NOMO-1 (cell line): ENCODE measurements around the gene CNOT3.
A peak's percentile ranks its signal among the peaks of the same experiment; 100 is the strongest.
"Not testable (repeated sequence)": the region's sequence is repeated elsewhere in the genome, so short reads cannot be mapped to it uniquely, and the experiment has no call there.

Experiments used
- DNase-seq, 2 experiments: peaks; one replicate each; lab custom pipeline; 2025; ENCODE audit not compliant: unreplicated experiment in 2 of 2; lab: John Stamatoyannopoulos, UW

Gene CNOT3

DNA sequence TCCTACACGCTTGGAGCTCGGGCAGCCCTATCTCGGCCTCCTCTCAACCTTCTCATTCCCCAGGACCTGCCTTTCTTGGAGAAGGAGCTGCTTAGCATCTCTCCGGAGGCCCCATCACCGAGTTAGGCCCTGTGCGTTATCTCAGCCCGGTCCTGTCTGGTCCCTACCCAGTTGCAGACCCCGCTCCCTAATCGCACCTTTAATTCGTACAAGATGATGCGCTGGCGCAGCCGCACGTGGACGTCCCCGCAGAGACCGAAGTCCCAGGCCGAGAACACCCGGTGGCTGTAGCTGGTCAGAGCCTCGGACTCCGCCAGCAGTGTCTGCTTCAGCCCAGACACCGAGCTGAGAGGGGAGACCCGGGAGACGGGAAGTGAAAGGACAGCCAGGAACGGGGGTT is 27.7 kb downstream of the CNOT3 start:
- no peak for DNase-seq

DNA sequence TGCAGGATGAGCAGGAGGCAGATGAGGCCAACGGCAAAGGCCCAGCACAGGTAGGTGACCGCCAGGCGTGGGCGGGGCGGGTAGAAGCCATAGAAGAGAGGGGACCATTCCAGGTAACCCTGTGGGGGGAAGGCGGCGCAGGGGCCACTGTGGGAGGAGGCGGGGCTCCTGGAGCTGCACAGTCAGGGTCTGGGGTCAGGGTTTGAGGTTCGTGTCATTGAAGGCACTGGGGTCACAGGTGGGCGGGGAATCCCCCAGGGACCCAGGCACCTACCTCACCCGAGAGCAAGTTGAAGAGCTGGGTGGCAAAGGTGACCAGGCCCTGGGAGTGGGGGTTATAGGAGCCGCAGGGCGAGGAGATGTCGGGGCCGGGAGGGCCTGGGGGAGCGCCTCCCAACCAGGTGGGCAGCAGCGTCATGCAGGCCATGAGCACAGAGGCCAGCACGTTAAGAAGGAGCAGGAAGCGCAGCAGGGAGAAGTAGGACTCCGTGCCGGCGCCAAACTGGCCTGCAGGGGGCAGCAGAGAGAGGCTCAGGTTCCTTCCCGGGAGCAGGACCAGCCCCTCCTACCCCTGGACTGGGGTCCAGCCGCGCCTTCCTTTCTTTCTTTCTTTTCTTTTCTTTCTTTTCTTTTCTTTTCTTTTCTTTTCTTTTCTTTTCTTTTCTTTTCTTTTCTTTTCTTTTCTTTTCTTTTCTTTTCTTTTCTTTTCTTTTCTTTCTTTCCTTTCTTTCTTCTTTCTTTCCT is 30.8 kb downstream of the CNOT3 start:
- DNase-seq, result peak; percentile 77 to 84

DNA sequence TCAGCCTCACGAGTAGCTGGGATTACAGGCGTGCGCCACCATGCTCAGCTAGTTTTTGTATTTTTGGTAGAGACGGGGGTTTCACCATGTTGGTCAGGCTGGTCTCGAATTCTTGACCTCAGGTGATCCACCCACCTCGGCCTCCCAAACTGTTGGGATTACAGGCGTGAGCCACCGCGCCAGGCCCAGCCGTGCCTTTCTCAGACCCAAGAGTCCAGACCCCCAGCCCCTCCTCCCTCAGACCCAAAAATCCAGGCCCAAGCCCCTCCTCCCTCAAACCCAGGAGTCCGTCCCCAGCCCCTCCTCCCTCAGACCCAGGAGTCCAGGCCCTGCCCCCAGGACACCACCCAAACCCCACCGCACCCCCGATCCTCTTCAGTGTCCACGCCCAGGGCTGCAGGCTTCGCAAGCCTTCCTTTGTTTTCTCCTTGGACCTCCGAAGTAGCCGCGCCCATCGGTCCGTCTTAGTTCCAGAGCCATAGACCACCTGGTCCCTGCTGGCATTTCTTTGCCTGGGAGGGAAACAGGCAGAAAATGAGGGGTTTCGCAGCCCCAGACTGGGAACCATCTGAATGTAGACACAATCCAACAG is 31.7 kb downstream of the CNOT3 start:
- DNase-seq, result no peak

- DNase-seq, result not testable (repeated sequence)
These were observed 34.3 kb downstream of the CNOT3 start for GRCh38 chr19:54171736-54172431.

DNA sequence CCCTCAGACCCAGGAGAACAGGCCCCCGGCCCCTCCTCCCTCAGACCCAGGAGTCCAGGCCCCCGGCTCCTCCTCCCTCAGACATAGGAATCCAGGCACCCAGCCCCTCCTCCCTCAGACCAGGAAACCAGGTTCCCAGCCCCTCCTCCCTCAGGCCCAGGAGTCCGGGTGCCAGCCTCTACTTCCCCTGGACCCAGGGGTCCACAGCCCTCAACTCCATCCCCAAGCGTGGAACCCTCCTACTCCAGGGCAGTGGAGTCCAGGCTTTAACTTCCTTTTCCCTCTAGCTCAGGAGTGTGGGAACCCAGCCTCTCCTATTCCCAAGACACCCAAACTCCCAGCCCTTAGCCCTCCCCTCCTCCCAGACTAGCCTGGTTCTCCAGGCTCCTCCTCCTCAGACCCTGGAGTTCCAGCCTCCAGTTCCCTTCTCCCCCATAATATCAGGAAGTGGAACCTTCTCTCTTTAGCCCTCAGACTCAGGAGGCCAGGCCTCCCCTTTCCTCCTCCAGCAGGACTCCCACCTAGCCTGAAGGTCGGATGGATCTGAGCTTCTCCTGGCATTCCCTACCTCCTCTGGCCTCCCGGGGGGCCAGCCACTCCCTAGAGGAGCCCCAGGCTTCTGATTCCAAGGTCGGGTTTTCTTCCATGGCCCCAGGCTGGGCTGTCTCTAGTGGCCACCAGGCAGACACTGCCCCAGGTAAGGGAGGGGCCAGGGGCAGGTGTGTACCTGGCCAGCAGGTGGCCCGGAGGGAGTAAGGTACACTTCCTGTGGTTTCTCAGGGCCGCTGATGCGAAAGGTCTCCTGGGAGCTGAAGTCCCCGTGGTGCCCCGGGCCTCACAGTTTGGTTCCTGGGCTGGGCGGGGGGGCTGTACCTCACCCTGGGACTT is 35.2 kb downstream of the CNOT3 start, which contains the start of gene TMC4:
Gene TMC4, minus strand, starts transcription at position 690 of the 888 bp plus-strand sequence. Its CDS starts 43 bp downstream, at position 647.
- no peak for DNase-seq

DNA sequence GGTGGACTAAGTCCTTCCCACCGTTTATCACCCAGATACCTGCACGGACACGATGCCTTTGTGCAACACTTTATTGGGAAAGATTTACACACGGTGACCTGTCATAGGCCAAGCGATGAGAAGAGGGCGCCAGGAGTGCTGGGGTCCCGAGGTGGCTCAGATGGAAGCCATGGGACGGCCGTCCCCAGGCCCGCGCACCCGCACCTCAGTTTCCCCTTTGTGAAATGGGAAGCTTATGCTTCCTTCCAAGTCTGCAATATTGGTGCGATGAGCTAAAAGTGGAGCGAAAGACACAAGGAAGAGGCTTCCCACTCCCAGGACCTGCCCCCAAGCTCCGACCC is 35.8 kb downstream of the CNOT3 start:
- no peak for DNase-seq

DNA sequence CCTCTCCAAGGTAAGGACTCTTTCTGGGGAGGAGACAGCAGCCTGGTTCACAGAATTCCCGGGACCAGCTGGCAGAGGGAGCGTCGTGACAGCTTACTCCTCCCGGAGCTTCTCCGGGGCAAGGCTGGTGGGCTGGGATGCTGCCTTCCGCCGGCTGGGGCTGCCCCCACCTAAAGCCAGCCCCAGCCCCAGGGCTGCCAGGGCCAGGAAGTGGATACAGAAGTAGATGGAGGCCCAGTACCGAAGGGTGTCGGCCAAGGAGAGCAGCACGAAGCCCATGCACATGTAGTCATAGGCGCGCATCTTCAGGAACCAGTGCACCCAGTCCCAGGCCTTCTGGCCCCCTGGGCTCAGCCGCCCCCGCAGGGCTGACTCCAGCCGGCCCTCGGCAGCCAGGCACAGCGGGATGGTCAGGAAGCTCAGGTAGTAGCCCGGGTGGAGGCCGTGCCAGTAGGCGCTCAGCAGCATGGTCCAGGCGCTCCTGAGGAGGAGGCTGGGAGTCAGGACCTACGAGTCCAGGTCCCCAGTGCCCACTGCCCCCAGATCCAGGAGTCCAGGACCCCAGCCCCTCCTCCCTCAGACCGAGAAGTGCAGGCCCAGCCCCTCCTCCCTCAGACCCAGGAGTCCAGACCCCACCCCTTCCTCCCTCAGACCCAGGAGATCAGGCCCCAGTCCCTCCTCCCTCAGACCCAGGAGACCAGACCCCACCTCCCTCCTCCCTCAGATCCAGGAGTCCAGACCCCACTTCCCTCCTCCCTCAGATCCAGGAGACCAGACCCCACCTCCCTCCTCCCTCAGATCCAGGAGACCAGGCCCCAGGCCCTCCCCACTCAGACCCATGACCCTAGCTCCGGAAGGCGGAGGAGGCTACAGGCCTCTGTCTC is 36.6 kb downstream of the CNOT3 start:
- no peak for DNase-seq

- no peak for DNase-seq
These were observed 41.2 kb downstream of the CNOT3 start for GRCh38 chr19:54178581-54179261.

GRCh38 chr19:54179262-54179852 is 41.8 kb downstream of the CNOT3 start:
- no peak for DNase-seq

GRCh38 chr19:54179921-54180461 is 42.4 kb downstream of the CNOT3 start:
- DNase-seq, result no peak

DNA sequence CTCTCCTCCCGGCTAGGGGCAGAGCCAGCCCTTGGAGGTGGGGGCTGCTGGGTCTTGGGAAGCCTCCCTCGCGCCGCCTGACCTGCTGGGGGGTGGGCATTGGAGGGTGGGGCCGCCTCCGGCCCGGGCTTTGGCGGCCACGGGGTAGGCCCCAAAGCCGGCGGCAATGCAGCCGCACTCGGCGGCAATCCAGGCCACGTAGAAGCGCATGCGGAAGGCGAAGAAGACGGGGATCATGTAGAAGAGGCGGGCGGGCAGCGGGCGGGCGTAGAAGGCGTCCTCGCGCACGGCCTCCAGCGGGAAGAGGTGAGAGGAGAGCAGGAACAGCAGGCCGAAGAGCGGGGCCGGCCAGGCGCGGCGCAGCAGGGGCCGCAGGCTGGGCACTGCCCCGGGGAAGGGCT is 43.1 kb downstream of the CNOT3 start:
- DNase-seq, result no peak

DNA sequence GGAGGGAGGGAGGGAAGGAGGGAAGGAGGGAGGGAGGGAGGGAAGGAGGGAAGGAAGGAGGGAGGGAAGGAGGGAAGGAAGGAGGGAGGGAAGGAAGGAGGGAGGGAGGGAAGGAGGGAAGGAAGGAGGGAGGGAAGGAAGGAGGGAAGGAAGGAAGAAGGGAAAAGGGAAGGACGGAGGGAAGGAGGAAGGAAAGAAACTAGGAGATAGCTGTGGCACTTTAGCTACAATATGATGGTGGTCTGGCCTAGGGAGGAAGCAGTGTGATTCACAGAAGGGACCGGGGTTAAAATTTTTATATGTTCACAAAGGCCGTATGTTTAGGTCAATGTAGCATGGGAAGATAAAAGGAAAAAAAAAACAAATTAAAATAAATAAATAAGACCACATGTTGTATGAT is 44.3 kb downstream of the CNOT3 start:
- not testable (repeated sequence) for DNase-seq

GRCh38 chr19:54183431-54183830 is 45.9 kb downstream of the CNOT3 start:
- DNase-seq, result no peak

GRCh38 chr19:54186351-54186750 is 48.8 kb downstream of the CNOT3 start:
- no peak for DNase-seq

DNA sequence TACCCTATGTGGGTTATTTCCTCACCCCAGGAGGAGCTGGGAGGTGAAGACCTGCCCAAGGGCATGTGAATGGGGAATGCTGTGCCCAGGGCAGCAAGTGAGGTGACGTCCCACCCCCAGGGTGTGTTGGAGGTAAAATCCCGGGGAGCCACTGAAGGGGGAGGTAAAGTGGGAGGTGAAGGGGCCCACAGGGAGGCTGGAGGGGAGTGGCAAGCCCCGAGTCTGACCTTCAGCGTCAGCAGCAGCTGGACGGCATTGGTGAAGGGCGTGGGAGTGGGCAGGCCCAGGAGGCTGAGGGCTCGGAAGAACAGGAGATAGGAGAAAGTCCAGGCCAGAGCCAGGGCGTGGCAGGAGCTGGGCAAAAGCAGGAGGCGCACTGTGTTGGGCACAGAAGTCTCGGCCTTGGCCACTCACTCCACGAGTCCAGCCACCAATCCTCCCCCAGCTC is 49.4 kb downstream of the CNOT3 start:
- DNase-seq, result no peak

GRCh38 chr19:54188215-54188871 is 50.8 kb downstream of the CNOT3 start:
- peak; percentile 65 to 67 for DNase-seq

- DNase-seq, result no peak
These were observed 51.7 kb downstream of the CNOT3 start, which contains the start of gene MBOAT7 for GRCh38 chr19:54189145-54189734. MBOAT7 (minus strand) TSS chr19:54189580; CDS start chr19:54188508, 1,072 bp downstream.
